HUES64 (cell line): ENCODE measurements around the gene SH2D6.
"Not testable (repeated sequence)": the region's sequence is repeated elsewhere in the genome, so short reads cannot be mapped to it uniquely, and the experiment has no call there.

Experiments used
- H3K27ac ChIP-seq: 2 replicates; pipeline ENCODE4 v1.7.0; 2013; ENCODE audit warnings: low read depth, low read length, inconsistent platforms
- H3K27me3 ChIP-seq: 2 replicates; pipeline ENCODE4 v1.6.1; 2013; ENCODE audit warnings: mild to moderate bottlenecking, low read length; ENCODE audit not compliant: insufficient read depth
- H3K36me3 ChIP-seq: 2 replicates; pipeline ENCODE4 v1.6.1; 2013; ENCODE audit warnings: mild to moderate bottlenecking, low read length; ENCODE audit not compliant: insufficient read depth
- H3K4me1 ChIP-seq: 2 replicates; pipeline ENCODE4 v1.6.1; 2013; ENCODE audit warnings: mild to moderate bottlenecking, low read length, moderate library complexity; ENCODE audit not compliant: insufficient read depth
- H3K4me3 ChIP-seq: 2 replicates; pipeline ENCODE4 v1.5.1; 2013; ENCODE audit warnings: mild to moderate bottlenecking, low read length, moderate library complexity
- H3K9ac ChIP-seq: 2 replicates; pipeline ENCODE4 v1.6.1; 2013; ENCODE audit warnings: mild to moderate bottlenecking, low read depth, low read length
- H3K9me3 ChIP-seq: 2 replicates; pipeline ENCODE4 v1.6.1; 2013; ENCODE audit warnings: low read depth, low read length; ENCODE audit not compliant: insufficient read depth
- WGBS: fragments of 150-250, 120-280 bp; methylation state at CpG from one replicate; pipeline ENCODE4 v1.1.7; 2013; ENCODE audit warnings: missing lambda C conversion rate; 5-methylcytosine and 5-hydroxymethylcytosine counted together

The SH2D6 gene

DNA sequence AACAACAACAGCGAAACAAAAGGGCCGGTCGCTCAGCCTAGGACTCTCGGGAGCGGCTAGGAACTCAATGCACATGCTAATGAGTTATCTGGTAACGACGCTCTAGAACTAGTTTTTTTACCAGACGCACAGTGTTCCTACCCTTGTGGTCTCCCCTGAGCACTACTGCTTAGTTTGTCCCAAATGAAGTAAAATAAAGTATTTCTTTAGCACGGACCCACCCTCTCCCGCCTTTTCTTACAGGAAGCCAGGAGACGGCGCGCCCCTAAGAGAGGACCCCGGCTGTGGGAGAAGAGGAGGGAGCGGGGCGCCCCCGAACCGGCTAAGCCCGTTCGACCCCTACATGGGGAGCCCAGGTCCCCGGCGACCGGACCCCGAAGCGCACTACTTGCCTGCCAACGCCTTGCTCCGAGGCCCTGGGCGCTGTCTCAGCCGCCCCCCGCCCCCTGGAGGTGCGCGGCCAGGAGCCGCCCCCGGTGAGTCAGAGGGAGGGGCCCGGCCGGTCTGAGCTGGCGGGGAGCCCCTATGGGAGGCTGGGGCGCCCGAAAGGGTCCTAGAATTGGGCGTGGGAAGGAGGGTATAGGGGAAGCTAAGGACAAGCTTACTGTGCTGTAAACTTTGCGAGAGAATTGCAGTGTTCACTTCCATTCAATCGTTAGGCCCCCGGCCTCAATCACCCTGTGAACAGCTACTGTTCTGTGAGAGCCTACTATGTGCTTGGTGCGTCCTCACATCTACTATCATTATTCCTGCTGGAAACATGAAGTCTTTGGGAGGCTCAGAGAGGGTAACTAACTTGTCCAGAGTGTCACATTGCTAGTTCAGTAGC, 4.7 kb upstream of the SH2D6 start:
- Histone ChIP-seq H3K27ac (no peak overlapping the region; the same call in 1 of the 2 replicates), H3K4me1 (peaks cover 22% of the 10 kb centered on the region), H3K27me3 (no peaks in the 10 kb centered on the region), H3K36me3 (no peaks in the 10 kb centered on the region), H3K4me3 (peak overlapping the region; percentile 72), H3K9me3 (no peaks in the 10 kb centered on the region), H3K9ac (peak overlapping the region; percentile 57)
- WGBS: 3% methylated on average over 42 of the region's 44 CpGs

DNA sequence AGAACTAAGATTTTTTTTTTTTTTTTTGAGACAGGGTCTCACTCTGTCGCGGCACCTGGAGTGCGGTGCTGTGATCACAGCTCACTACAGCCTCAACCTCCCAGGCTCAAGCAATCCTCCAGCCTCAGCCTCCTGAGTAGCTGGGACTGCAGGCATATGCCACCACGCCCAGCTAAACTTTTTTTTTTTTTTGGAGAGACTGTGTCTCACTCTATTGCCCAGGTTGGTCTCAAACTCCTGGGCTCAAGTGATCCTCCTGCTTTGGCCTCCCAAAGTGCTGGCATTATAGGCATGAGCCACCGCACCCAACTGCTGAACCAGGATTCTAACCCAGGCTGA, 4.1 kb upstream of the SH2D6 start:
- 93% methylated on average over 5 of the region's 5 CpGs for WGBS
- not testable (repeated sequence) for H3K36me3 ChIP-seq, H3K9ac ChIP-seq, H3K27me3 ChIP-seq, H3K27ac ChIP-seq, H3K9me3 ChIP-seq
- H3K4me1 ChIP-seq: peaks cover 22% of the 10 kb centered on the region
- peak overlapping the region; percentile 72; the same call in 1 of the 2 replicates for H3K4me3 ChIP-seq

GRCh38 chr2:85414761-85415553, 3.6 kb upstream of the SH2D6 start:
- H3K4me3 ChIP-seq: no peak overlapping the region
- 94% methylated on average over 7 of the region's 7 CpGs for WGBS
- peaks cover 21% of the 10 kb centered on the region for H3K4me1 ChIP-seq
- no peak overlapping the region for H3K9ac ChIP-seq
- no peaks in the 10 kb centered on the region for H3K36me3 ChIP-seq
- H3K27ac ChIP-seq: no peak overlapping the region
- no peaks in the 10 kb centered on the region for H3K27me3 ChIP-seq
- H3K9me3 ChIP-seq: no peaks in the 10 kb centered on the region

DNA sequence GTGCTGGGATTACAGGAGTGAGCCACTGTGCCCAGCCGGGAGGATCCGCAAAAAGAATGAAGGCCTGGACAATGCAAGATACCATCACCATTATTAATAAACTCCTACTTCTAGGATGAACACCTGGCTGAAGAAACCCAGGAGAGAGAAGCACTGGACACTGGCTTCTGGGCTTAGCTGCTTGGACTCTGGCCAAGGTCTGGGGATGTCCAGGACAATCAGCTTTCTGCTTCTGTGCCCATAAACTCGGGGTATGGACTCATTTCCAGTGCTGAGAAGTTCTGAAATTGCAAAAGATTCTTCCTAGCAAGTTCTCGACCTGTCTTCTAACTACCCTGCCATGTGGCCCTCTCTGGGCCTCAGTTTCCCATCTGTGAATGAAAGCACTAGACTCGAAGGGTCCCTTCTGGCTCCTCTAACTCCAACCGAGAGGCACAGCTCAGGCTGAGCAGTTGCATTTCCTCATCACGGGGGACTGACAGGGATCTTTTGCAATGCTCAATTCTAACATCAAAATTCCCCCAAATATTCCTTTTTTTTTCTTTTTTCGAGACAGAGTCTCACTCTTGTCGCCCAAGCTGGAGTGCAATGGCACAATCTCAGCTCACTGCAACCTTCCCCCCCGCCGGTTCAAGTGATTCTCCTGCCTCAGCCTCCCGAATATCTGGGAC, 2.4 kb upstream of the SH2D6 start:
- no peak overlapping the region for H3K9ac ChIP-seq
- H3K27ac ChIP-seq: no peak overlapping the region

GRCh38 chr2:85419009-85419675, 628 bp downstream of the SH2D6 start:
- Histone ChIP-seq H3K4me1 (peaks cover 15% of the 10 kb centered on the region), H3K27me3 (no peaks in the 10 kb centered on the region), H3K36me3 (no peaks in the 10 kb centered on the region), H3K9ac (peak overlapping the region; percentile 89), H3K27ac (peak overlapping the region; percentile 92), H3K9me3 (no peaks in the 10 kb centered on the region), H3K4me3 (peak overlapping the region; percentile 86)
- WGBS: 80% methylated on average over 17 of the region's 17 CpGs

More for the DNA sequence above, 2.4 kb upstream of the SH2D6 start:
- Histone ChIP-seq H3K36me3 (no peaks in the 10 kb centered on the region), H3K9me3 (no peaks in the 10 kb centered on the region), H3K4me3 (no peak overlapping the region), H3K4me1 (peaks cover 15% of the 10 kb centered on the region), H3K27me3 (no peaks in the 10 kb centered on the region)
- 88% methylated on average over 12 of the region's 12 CpGs for WGBS

DNA sequence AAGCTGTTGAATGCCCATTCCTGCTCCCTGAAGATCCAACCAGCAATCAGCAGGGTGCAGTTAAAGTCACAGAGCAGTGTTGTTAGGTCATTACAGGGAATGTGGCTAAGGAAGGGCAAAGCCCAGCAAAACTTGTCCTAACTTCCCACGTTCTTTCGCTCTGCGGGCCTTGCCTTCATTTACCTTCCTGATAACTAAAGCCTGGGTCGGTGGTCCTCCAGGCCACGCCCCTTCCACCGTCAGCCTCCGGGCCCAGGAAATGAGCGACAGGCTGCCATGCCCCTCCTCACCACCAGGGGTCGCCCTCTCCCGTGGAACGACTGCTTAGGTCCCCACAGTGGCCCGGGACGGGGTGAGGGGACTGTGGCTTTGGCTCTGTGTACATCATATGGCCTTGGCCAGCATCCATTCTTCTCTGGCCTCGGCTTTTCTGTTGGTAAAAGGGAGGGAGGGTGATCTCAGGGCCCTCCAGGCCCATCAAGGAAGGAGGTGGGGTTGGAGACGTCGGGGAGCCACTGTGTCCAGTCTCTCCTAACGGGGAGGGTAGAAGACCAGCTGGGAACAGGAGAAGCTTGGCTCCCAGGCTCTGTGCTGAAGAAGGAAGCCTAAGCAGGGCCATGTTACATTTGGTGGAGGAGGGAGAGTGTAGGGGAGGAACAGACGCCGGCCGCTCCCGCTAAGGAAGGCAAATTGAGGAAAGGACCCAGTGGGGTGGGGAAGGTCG, 2.2 kb downstream of the SH2D6 start:
- H3K9ac ChIP-seq: no peak overlapping the region
- H3K27me3 ChIP-seq: no peaks in the 10 kb centered on the region
- H3K36me3 ChIP-seq: no peaks in the 10 kb centered on the region
- H3K4me1 ChIP-seq: peaks cover 15% of the 10 kb centered on the region
- no peaks in the 10 kb centered on the region for H3K9me3 ChIP-seq
- peak overlapping the region; percentile 52; the same call in 1 of the 2 replicates for H3K27ac ChIP-seq
- 22% methylated on average over 22 of the region's 22 CpGs for WGBS
- H3K4me3 ChIP-seq: no peak overlapping the region

- H3K27ac ChIP-seq: peak overlapping the region; percentile 52; the same call in 1 of the 2 replicates
Observed at GRCh38 chr2:85421260-85422071, 3.0 kb downstream of the SH2D6 start.

GRCh38 chr2:85422072-85422457, 3.6 kb downstream of the SH2D6 start:
- Histone ChIP-seq H3K9me3 (no peaks in the 10 kb centered on the region), H3K4me3 (no peak overlapping the region), H3K36me3 (no peaks in the 10 kb centered on the region), H3K27me3 (0 out of 2 replicates have a peak, but pooled peaks cover 2% of the 10 kb centered on the region), H3K9ac (no peak overlapping the region), H3K4me1 (peaks cover 15% of the 10 kb centered on the region), H3K27ac (no peak overlapping the region)
- 96% methylated on average over 2 of the region's 2 CpGs for WGBS

More at GRCh38 chr2:85421260-85422071, 3.0 kb downstream of the SH2D6 start:
- H3K4me1 ChIP-seq: peaks cover 15% of the 10 kb centered on the region
- 72% methylated on average over 13 of the region's 13 CpGs for WGBS
- H3K4me3 ChIP-seq: no peak overlapping the region
- no peaks in the 10 kb centered on the region for H3K27me3 ChIP-seq
- no peaks in the 10 kb centered on the region for H3K36me3 ChIP-seq
- no peaks in the 10 kb centered on the region for H3K9me3 ChIP-seq
- no peak overlapping the region for H3K9ac ChIP-seq

- Histone ChIP-seq H3K9me3 (no peaks in the 10 kb centered on the region), H3K27me3 (0 out of 2 replicates have a peak, but pooled peaks cover 6% of the 10 kb centered on the region), H3K4me1 (peaks cover 12% of the 10 kb centered on the region), H3K4me3 (no peak overlapping the region), H3K27ac (no peak overlapping the region), H3K36me3 (no peaks in the 10 kb centered on the region), H3K9ac (no peak overlapping the region)
- 84% methylated on average over 5 of the region's 5 CpGs for WGBS
Observed at GRCh38 chr2:85423525-85423924, 5.0 kb downstream of the SH2D6 start.

- peaks cover 20% of the 10 kb centered on the region for H3K4me1 ChIP-seq
- no peaks in the 10 kb centered on the region for H3K36me3 ChIP-seq
- WGBS: 91% methylated on average over 3 of the region's 3 CpGs
- H3K9me3 ChIP-seq: no peaks in the 10 kb centered on the region
- H3K9ac ChIP-seq: no peak overlapping the region
- no peak overlapping the region for H3K4me3 ChIP-seq
- H3K27ac ChIP-seq: no peak overlapping the region
- H3K27me3 ChIP-seq: peaks cover 13% of the 10 kb centered on the region
Observed at GRCh38 chr2:85425588-85425987, 7.1 kb downstream of the SH2D6 start.
